Ascending aorta (tissue), 2 donors: ENCODE measurements around the gene CRHBP. TPM values are rescaled to one million over a fixed set of nuclear protein-coding genes. Genes with fewer than 3 reads are reported as not detected.
A peak's percentile ranks its signal among the peaks of the same experiment; 100 is the strongest.

Experiments
- DNase-seq, 2 donors: peaks; one replicate each; pipeline ENCODE4 v3.0.0-alpha.2; 2019; ENCODE audit warnings: low spot score in 2 of 2
- H3K27ac ChIP-seq, 2 donors: fragments of 200-600 bp; sonication (generic); one replicate each; pipeline ENCODE4 v1.5.1; 2016 to 2017; ENCODE audit warnings: mild to moderate bottlenecking in 1 of 2
- H3K27me3 ChIP-seq: fragments of 200-600 bp; sonication (generic); one replicate; pipeline ENCODE4 v1.5.1; 2017
- H3K36me3 ChIP-seq, 2 donors: fragments of 200-600 bp; sonication (generic); one replicate each; pipeline ENCODE4 v1.5.1; 2016
- H3K4me1 ChIP-seq, 2 donors: fragments of 200-600 bp; sonication (generic); one replicate each; pipeline ENCODE4 v1.5.1; 2016 to 2017; ENCODE audit warnings: mild to moderate bottlenecking in 1 of 2
- H3K4me3 ChIP-seq, 2 donors: fragments of 200-600 bp; sonication (generic); one replicate each; pipeline ENCODE4 v1.5.1; 2016 to 2017; ENCODE audit warnings: mild to moderate bottlenecking in 1 of 2
- H3K9me3 ChIP-seq, 2 donors: fragments of 200-600 bp; sonication (generic); one replicate each; pipeline ENCODE4 v1.5.1; 2016
- intact Hi-C: fragments of 100-400 bp; cut with DNase I; formaldehyde crosslinking; loops from one replicate; pipeline ENCODE4 v1.15.1; 2023
- total RNA-seq: library from RNA; depleted of rRNA; stranded (reverse); fragments of >200 nt; gene quantifications from one replicate; pipeline ENCODE4 v1.1.0, GENCODE V29; 2016
- TF ChIP-seq, protein P1 (sequence below), 3 experiments: fragments of 200-600 bp in 2 of 3; fragments of 450-650 bp in 1 of 3; sonication (generic) in 2 of 3; IDR thresholded peaks; one replicate each; pipeline ENCODE4 v1.5.1; 2016 to 2019; ENCODE audit warnings: antibody characterized with exemption in 3 of 3, mild to moderate bottlenecking in 1 of 3, moderate library complexity in 1 of 3

Gene CRHBP
- total RNA-seq, 1 donor from 2014 or later = 0.32 TPM

DNA sequence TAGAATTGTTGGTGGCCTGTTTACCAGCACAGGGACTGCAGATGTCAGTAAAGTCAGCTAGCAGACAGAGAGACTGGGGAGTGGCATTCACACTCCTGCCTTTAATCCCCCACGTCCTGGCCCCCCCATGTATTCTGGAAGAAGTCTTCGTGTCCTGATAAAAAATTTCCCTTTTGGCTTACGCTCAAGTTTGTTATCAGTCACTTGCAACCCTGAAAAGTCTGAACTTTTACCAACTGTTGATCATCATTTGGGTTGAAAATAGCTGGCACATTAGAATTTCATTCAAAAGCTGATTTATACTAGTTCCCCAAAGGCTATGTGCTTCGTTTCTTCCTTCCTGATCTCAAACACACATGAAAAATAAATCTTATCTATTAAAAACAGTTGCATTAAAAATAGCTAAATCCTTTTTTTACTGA is 5.8 kb upstream of the CRHBP start:
- Histone ChIP-seq H3K36me3 (no peaks in the 10 kb centered on the region), H3K27me3 (no peaks in the 10 kb centered on the region), H3K4me3 (no peak overlapping the region), H3K4me1 (no peaks in the 10 kb centered on the region), H3K9me3 (no peaks in the 10 kb centered on the region), H3K27ac (no peak overlapping the region)
- no peak for DNase-seq
- intact Hi-C loops = no loop called here
- TF ChIP-seq, protein P1, sequence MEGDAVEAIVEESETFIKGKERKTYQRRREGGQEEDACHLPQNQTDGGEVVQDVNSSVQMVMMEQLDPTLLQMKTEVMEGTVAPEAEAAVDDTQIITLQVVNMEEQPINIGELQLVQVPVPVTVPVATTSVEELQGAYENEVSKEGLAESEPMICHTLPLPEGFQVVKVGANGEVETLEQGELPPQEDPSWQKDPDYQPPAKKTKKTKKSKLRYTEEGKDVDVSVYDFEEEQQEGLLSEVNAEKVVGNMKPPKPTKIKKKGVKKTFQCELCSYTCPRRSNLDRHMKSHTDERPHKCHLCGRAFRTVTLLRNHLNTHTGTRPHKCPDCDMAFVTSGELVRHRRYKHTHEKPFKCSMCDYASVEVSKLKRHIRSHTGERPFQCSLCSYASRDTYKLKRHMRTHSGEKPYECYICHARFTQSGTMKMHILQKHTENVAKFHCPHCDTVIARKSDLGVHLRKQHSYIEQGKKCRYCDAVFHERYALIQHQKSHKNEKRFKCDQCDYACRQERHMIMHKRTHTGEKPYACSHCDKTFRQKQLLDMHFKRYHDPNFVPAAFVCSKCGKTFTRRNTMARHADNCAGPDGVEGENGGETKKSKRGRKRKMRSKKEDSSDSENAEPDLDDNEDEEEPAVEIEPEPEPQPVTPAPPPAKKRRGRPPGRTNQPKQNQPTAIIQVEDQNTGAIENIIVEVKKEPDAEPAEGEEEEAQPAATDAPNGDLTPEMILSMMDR (IDR thresholded peaks at IDR 0.05) = no peak

- Histone ChIP-seq H3K27ac (no peak overlapping the region), H3K4me3 (peak overlapping the region; percentile 45 to 58), H3K36me3 (no peaks in the 10 kb centered on the region), H3K4me1 (no peaks in the 10 kb centered on the region), H3K27me3 (no peaks in the 10 kb centered on the region), H3K9me3 (no peaks in the 10 kb centered on the region)
- intact Hi-C loops = no loop called here
- TF ChIP-seq, protein P1 (IDR thresholded peaks at IDR 0.05) = no peak
- DNase-seq = no peak
Measured at GRCh38 chr5:76953551-76954382, 922 bp downstream of the CRHBP start.

GRCh38 chr5:76954383-76954763 is 1.5 kb downstream of the CRHBP start:
- H3K9me3 ChIP-seq = no peaks in the 10 kb centered on the region
- H3K27me3 ChIP-seq = no peaks in the 10 kb centered on the region
- DNase-seq = no peak
- TF ChIP-seq, protein P1 (IDR thresholded peaks at IDR 0.05) = no peak
- H3K27ac ChIP-seq = no peak overlapping the region
- peak overlapping the region; percentile 45 to 58 for H3K4me3 ChIP-seq
- no peaks in the 10 kb centered on the region for H3K36me3 ChIP-seq
- no peaks in the 10 kb centered on the region for H3K4me1 ChIP-seq
- intact Hi-C loops = no loop called here

GRCh38 chr5:76956033-76956432 is 3.2 kb downstream of the CRHBP start:
- Histone ChIP-seq H3K36me3 (no peaks in the 10 kb centered on the region), H3K27ac (no peak overlapping the region), H3K27me3 (no peaks in the 10 kb centered on the region), H3K4me3 (no peak overlapping the region), H3K9me3 (no peaks in the 10 kb centered on the region), H3K4me1 (no peaks in the 10 kb centered on the region)
- no peak for DNase-seq
- intact Hi-C loops = no loop called here
- TF ChIP-seq, protein P1 (IDR thresholded peaks at IDR 0.05) = no peak

DNA sequence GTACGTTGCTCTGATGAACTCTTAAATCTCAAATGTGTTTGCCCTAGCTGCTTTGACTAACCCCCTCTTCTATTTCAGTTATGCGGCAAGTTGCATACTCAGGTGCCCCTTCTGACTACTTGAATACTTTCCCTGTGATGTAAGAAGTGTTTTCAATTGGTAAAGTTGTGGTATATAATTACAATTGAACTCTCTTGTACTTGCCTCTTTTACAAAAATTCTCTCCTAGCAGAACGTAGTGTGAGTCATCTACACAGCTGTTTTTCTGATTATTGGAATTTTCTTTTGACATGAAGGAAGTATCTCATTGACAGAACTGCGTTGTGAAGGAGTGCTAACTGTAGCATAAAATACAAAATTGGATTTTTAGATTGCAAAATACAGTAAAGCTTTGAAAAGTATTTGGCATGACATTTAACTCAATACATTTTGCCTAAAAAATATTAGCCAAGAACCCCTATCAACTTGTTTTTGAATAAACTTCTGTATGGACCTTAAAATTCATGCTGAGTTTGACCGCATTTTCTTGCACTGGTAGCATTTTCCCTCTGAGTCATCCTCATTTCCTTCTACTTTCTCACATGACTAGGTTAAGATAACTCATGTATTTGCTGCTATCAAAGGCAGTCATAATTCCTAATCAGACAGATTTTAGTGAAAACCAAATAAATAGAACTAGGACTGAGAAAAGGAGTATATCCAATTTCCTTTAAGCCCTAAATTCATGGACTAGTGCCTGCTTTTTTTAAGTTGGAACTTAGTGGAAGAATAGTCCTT is 6.3 kb downstream of the CRHBP start:
- intact Hi-C loops = no loop called here
- DNase-seq = no peak
- no peaks in the 10 kb centered on the region for H3K36me3 ChIP-seq
- H3K27me3 ChIP-seq = no peaks in the 10 kb centered on the region
- H3K4me1 ChIP-seq = no peaks in the 10 kb centered on the region
- H3K4me3 ChIP-seq = no peak overlapping the region
- no peaks in the 10 kb centered on the region for H3K9me3 ChIP-seq
- TF ChIP-seq, protein P1 (IDR thresholded peaks at IDR 0.05) = no peak
- no peak overlapping the region for H3K27ac ChIP-seq
